Ishikawa (cell line): ENCODE results near the gene EPHA8.

Source experiments
- CREB1 ChIP-seq: IDR thresholded peaks from 2 replicates; pipeline ENCODE4 v1.6.1; 2012; ENCODE audit warnings: low read depth
- EGR1 ChIP-seq: IDR thresholded peaks from 2 replicates; pipeline ENCODE4 v1.6.1; 2012
- EP300 ChIP-seq: IDR thresholded peaks from 2 replicates; pipeline ENCODE4 v1.6.1; 2012; ENCODE audit warnings: borderline replicate concordance
- RAD21 ChIP-seq: IDR thresholded peaks from 2 replicates; pipeline ENCODE4 v1.6.1; 2012; ENCODE audit warnings: low read depth
- TAF1 ChIP-seq: IDR thresholded peaks from 2 replicates; pipeline ENCODE4 v1.6.1; 2012; ENCODE audit warnings: low read depth, mild to moderate bottlenecking
- TCF12 ChIP-seq: IDR thresholded peaks from 2 replicates; pipeline ENCODE4 v1.6.1; 2012; ENCODE audit warnings: low read depth
- TF ChIP-seq, protein P1 (sequence below): IDR thresholded peaks from 2 replicates; pipeline ENCODE4 v1.6.1; 2012; ENCODE audit warnings: low read depth, mild to moderate bottlenecking
- TF ChIP-seq, protein P2 (sequence below): IDR thresholded peaks from 2 replicates; pipeline ENCODE4 v1.6.1; 2012
- TF ChIP-seq, protein P3 (sequence below): IDR thresholded peaks from 2 replicates; pipeline ENCODE4 v1.6.1; 2012

DNA sequence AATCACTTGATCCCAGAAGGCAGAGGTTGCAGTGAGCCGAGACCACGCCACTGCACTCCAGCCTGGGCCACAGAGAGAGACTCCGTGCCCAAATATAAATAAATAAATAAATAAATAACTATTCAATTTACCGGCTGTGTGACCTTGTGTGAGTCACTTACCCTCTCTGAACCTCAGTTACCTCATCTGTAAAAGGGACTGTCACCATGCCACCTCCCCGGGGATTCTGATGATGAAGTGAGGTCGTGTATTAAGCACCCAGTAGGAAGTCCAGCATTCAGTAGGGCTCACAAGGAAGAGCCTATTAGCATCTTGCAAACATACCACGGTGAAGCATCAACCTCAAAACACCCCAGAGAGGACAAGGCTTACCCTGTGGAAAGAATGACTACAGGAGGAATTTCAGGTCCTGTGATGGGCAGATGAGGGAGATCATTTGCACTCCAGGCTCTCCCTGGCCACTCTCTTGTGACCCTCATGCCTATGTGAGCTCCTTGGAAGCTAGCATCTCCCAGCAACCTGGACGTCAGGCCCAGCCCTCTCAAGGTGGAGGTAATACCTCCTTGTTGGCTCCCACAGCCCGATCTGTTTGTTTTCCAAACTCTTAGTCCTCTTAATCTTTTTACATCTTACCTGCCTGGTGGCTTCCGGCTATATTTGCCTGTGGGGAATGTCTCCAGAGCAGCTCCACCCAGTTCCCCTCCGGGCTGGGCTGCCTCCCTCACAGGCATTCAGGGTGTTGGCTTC, 65.6 kb downstream of the EPHA8 start:
- TF ChIP-seq CREB1 = no peak
- TF ChIP-seq EP300 = no peak
- no peak for TF ChIP-seq TAF1
- TF ChIP-seq EGR1 = no peak
- TF ChIP-seq RAD21 = no peak
- TF ChIP-seq TCF12 = no peak
- TF ChIP-seq, protein P1, sequence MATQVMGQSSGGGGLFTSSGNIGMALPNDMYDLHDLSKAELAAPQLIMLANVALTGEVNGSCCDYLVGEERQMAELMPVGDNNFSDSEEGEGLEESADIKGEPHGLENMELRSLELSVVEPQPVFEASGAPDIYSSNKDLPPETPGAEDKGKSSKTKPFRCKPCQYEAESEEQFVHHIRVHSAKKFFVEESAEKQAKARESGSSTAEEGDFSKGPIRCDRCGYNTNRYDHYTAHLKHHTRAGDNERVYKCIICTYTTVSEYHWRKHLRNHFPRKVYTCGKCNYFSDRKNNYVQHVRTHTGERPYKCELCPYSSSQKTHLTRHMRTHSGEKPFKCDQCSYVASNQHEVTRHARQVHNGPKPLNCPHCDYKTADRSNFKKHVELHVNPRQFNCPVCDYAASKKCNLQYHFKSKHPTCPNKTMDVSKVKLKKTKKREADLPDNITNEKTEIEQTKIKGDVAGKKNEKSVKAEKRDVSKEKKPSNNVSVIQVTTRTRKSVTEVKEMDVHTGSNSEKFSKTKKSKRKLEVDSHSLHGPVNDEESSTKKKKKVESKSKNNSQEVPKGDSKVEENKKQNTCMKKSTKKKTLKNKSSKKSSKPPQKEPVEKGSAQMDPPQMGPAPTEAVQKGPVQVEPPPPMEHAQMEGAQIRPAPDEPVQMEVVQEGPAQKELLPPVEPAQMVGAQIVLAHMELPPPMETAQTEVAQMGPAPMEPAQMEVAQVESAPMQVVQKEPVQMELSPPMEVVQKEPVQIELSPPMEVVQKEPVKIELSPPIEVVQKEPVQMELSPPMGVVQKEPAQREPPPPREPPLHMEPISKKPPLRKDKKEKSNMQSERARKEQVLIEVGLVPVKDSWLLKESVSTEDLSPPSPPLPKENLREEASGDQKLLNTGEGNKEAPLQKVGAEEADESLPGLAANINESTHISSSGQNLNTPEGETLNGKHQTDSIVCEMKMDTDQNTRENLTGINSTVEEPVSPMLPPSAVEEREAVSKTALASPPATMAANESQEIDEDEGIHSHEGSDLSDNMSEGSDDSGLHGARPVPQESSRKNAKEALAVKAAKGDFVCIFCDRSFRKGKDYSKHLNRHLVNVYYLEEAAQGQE = no peak
- TF ChIP-seq, protein P2, sequence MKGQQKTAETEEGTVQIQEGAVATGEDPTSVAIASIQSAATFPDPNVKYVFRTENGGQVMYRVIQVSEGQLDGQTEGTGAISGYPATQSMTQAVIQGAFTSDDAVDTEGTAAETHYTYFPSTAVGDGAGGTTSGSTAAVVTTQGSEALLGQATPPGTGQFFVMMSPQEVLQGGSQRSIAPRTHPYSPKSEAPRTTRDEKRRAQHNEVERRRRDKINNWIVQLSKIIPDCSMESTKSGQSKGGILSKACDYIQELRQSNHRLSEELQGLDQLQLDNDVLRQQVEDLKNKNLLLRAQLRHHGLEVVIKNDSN = no peak
- TF ChIP-seq, protein P3, sequence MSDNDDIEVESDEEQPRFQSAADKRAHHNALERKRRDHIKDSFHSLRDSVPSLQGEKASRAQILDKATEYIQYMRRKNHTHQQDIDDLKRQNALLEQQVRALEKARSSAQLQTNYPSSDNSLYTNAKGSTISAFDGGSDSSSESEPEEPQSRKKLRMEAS = no peak
